MCF 10A (cell line): ENCODE measurements around the gene NTM. TPM values are rescaled to one million over a fixed set of nuclear protein-coding genes. Genes with fewer than 3 reads are reported as not detected.

Experiments used
- BruUV-seq: library from RNA; stranded (reverse); fragments of 400-500 nt; replicated peaks from 2 replicates; lab custom pipeline; 2021; lab: Mats Ljungman, UMichigan
- CTCF ChIA-PET: fragments of 300-600 bp; sonication (Branson Sonifier 250); formaldehyde crosslinking; extraction: SDS; loops from one replicate; lab custom pipeline; 2021; ENCODE audit warnings: antibody characterized with exemption, inconsistent platforms; lab: Yijun Ruan, JAX
- POLR2A ChIA-PET: fragments of 300-600, 350-650 bp; sonication (Branson Sonifier 250); formaldehyde crosslinking; extraction: SDS; loops from one replicate; lab custom pipeline; 2020; ENCODE audit warnings: antibody characterized with exemption, inconsistent platforms; lab: Yijun Ruan, JAX
- DNase-seq: peaks from one replicate; pipeline ENCODE4 v3.0.0-alpha.2; 2018; ENCODE audit not compliant: unreplicated experiment
- H3K27ac Mint-ChIP-seq: one replicate; pipeline ENCODE4 v1.8.0; 2022; ENCODE audit warnings: mild to moderate bottlenecking, low read depth, mixed read lengths; ENCODE audit not compliant: unreplicated experiment
- H3K27me3 Mint-ChIP-seq: one replicate; pipeline ENCODE4 v1.8.0; 2022; ENCODE audit warnings: mixed read lengths; ENCODE audit not compliant: insufficient read depth, unreplicated experiment
- H3K36me3 Mint-ChIP-seq: one replicate; pipeline ENCODE4 v1.8.0; 2022; ENCODE audit warnings: mild to moderate bottlenecking, moderate library complexity, mixed read lengths; ENCODE audit not compliant: insufficient read depth, unreplicated experiment
- H3K4me1 Mint-ChIP-seq: one replicate; pipeline ENCODE4 v1.8.0; 2022; ENCODE audit warnings: mixed read lengths; ENCODE audit not compliant: insufficient read depth, unreplicated experiment
- H3K4me3 Mint-ChIP-seq: one replicate; pipeline ENCODE4 v1.8.0; 2022; ENCODE audit warnings: mild to moderate bottlenecking, moderate library complexity, mixed read lengths; ENCODE audit not compliant: unreplicated experiment
- H3K9me3 Mint-ChIP-seq: one replicate; pipeline ENCODE4 v1.8.0; 2022; ENCODE audit warnings: mixed read lengths; ENCODE audit not compliant: unreplicated experiment
- CTCF ChIP-seq: fragments of 200-600 bp; IDR thresholded peaks from one replicate; pipeline ENCODE4 v1.8.0; 2022; ENCODE audit warnings: antibody characterized with exemption, mild to moderate bottlenecking; ENCODE audit not compliant: unreplicated experiment
- intact Hi-C: fragments of 100-400 bp; cut with micrococcal nuclease; formaldehyde crosslinking; loops from 2 replicates; pipeline ENCODE4 v1.14.1; 2022
- total RNA-seq: library from RNA; stranded (reverse); gene quantifications from 2 replicates; pipeline ENCODE4 v1.2.3, GENCODE V29; 2022

Gene NTM
- total RNA-seq, 1 experiment from 2014 or later = not detected

- Mint-ChIP-seq H3K9me3 (peaks cover 19% of the 10 kb centered on the region), H3K36me3 (no peaks in the 10 kb centered on the region), H3K4me3 (no peak overlapping the region), H3K27ac (no peak overlapping the region), H3K4me1 (no peaks in the 10 kb centered on the region), H3K27me3 (no peaks in the 10 kb centered on the region)
- no peak for DNase-seq
- POLR2A ChIA-PET = no interaction called here
- intact Hi-C loops = no loop called here
- no TSS peak for BruUV-seq
- CTCF ChIA-PET = no interaction called here
- no peak for TF ChIP-seq CTCF
These were observed 474.8 kb downstream of the NTM start for GRCh38 chr11:131845255-131845654.

- Mint-ChIP-seq H3K36me3 (no peaks in the 10 kb centered on the region), H3K9me3 (peaks cover 8% of the 10 kb centered on the region), H3K27ac (no peak overlapping the region), H3K27me3 (no peaks in the 10 kb centered on the region), H3K4me3 (no peak overlapping the region), H3K4me1 (no peaks in the 10 kb centered on the region)
- DNase-seq = no peak
- no peak for TF ChIP-seq CTCF
- no TSS peak for BruUV-seq
- CTCF ChIA-PET = no interaction called here
- intact Hi-C loops = no loop called here
- POLR2A ChIA-PET = no interaction called here
These were observed 479.1 kb downstream of the NTM start for GRCh38 chr11:131849485-131849884.

- H3K27me3 Mint-ChIP-seq = no peaks in the 10 kb centered on the region
These were observed 480.1 kb downstream of the NTM start for GRCh38 chr11:131850507-131850906.

GRCh38 chr11:131851964-131852755 is 481.7 kb downstream of the NTM start:
- Mint-ChIP-seq H3K4me3 (no peak overlapping the region), H3K4me1 (no peaks in the 10 kb centered on the region), H3K27ac (no peak overlapping the region), H3K27me3 (no peaks in the 10 kb centered on the region), H3K36me3 (no peaks in the 10 kb centered on the region), H3K9me3 (peaks cover 8% of the 10 kb centered on the region)
- intact Hi-C loops = no loop called here
- POLR2A ChIA-PET = no interaction called here
- DNase-seq = no peak
- BruUV-seq = no TSS peak
- CTCF ChIA-PET = no interaction called here
- TF ChIP-seq CTCF = no peak

More at GRCh38 chr11:131850507-131850906, 480.1 kb downstream of the NTM start:
- no peak overlapping the region for H3K27ac Mint-ChIP-seq
- H3K9me3 Mint-ChIP-seq = peaks cover 8% of the 10 kb centered on the region
- H3K4me1 Mint-ChIP-seq = no peaks in the 10 kb centered on the region
- H3K4me3 Mint-ChIP-seq = no peak overlapping the region
- ChIA-PET CTCF (no interaction called here), POLR2A (no interaction called here)
- TF ChIP-seq CTCF = no peak
- no peaks in the 10 kb centered on the region for H3K36me3 Mint-ChIP-seq
- BruUV-seq = no TSS peak
- DNase-seq = no peak
- intact Hi-C loops = no loop called here
